T-cell (primary cell): ENCODE measurements around the gene C3AR1. TPM values are rescaled to one million over a fixed set of nuclear protein-coding genes. Genes with fewer than 3 reads are reported as not detected.

Experiments used
- ATAC-seq, 4 experiments: fragments of 200-7000 bp in 3 of 4; fragments of 150-1000 bp in 1 of 4; cut with Tn5 transposase; replicated peaks in 1 of 4; 1 replicate in 3 of 4; 2 replicates in 1 of 4; pipeline ENCODE4 v1.10.0; 2021; ENCODE audit warnings: moderate library complexity in 3 of 4, mild to moderate bottlenecking in 2 of 4, moderate number of reproducible peaks in 1 of 4
- CTCF ChIA-PET, 2 donors: fragments of 300-600 bp; sonication (Branson Sonifier 250); formaldehyde crosslinking; loops; one replicate each; lab custom pipeline; 2022; ENCODE audit warnings: antibody characterized with exemption in 2 of 2; lab: Charles Lee
- POLR2A ChIA-PET, 2 donors: fragments of 300-600 bp; sonication (Branson Sonifier 250); formaldehyde crosslinking; loops; one replicate each; lab custom pipeline; 2022; ENCODE audit warnings: antibody characterized with exemption in 2 of 2; lab: Charles Lee
- DNase-seq, 35 experiments: peaks; one replicate each; pipeline versions ENCODE4 v3.0.0 to v3.0.0-alpha.2; 2013 to 2023
- H3K27ac ChIP-seq: one replicate; pipeline ENCODE4 v1.5.1; 2013; ENCODE audit warnings: low read length
- H3K27me3 ChIP-seq, 2 experiments: replicated peaks in 1 of 2; 1 replicate in 1 of 2; 2 replicates in 1 of 2; pipeline versions ENCODE4 v1.6.1 to v1.7.0; 2013; ENCODE audit warnings: low read length in 1 of 2, mixed read lengths in 1 of 2; ENCODE audit not compliant: control insufficient read depth in 2 of 2, insufficient read depth in 2 of 2; ENCODE audit errors: extremely low read depth in 1 of 2
- H3K36me3 ChIP-seq, 2 donors: 1 replicate in 1 of 2; 2 replicates in 1 of 2; pipeline versions ENCODE4 v1.6.1 to v1.7.0; 2013; ENCODE audit warnings: low read length in 1 of 2; ENCODE audit not compliant: control insufficient read depth in 2 of 2, insufficient read depth in 1 of 2; ENCODE audit errors: extremely low read depth in 1 of 2
- H3K4me1 ChIP-seq, 2 experiments: 1 replicate in 1 of 2; 2 replicates in 1 of 2; pipeline versions ENCODE4 v1.6.1 to v1.7.0; 2013; ENCODE audit warnings: low read length in 2 of 2, mixed read lengths in 1 of 2; ENCODE audit not compliant: insufficient read depth in 2 of 2, control insufficient read depth in 1 of 2; ENCODE audit errors: extremely low read depth in 1 of 2
- H3K4me3 ChIP-seq, 2 donors: 1 replicate in 1 of 2; 2 replicates in 1 of 2; pipeline versions ENCODE4 v1.5.1 to v1.7.0; 2013; ENCODE audit warnings: mild to moderate bottlenecking in 2 of 2, low read length in 1 of 2, moderate library complexity in 1 of 2; ENCODE audit not compliant: control insufficient read depth in 1 of 2; ENCODE audit errors: extremely low read depth in 1 of 2
- H3K9me3 ChIP-seq: 2 replicates; pipeline ENCODE4 v1.7.0; 2013
- H3K27ac Mint-ChIP-seq, 2 donors: one replicate each; pipeline ENCODE4 v1.8.0; 2020 to 2021; ENCODE audit warnings: mild to moderate bottlenecking in 2 of 2, mixed read lengths in 2 of 2
- H3K27me3 Mint-ChIP-seq, 2 donors: one replicate each; pipeline ENCODE4 v1.8.0; 2021 to 2022; ENCODE audit warnings: mixed read lengths in 2 of 2
- H3K36me3 Mint-ChIP-seq: one replicate; pipeline ENCODE4 v1.8.0; 2021; ENCODE audit warnings: mixed read lengths
- H3K4me1 Mint-ChIP-seq, 3 donors: one replicate each; pipeline ENCODE4 v1.8.0; 2020 to 2022; ENCODE audit warnings: mixed read lengths in 3 of 3, mild to moderate bottlenecking in 1 of 3
- H3K4me3 Mint-ChIP-seq, 3 donors: one replicate each; pipeline ENCODE4 v1.8.0; 2020 to 2022; ENCODE audit warnings: mild to moderate bottlenecking in 3 of 3, mixed read lengths in 3 of 3, moderate library complexity in 3 of 3
- H3K9me3 Mint-ChIP-seq, 3 donors: one replicate each; pipeline ENCODE4 v1.8.0; 2020 to 2022; ENCODE audit warnings: mixed read lengths in 3 of 3
- WGBS: methylation state at CpG from one replicate; pipeline ENCODE4 v1.1.5; 2013; ENCODE audit warnings: missing lambda C conversion rate; ENCODE audit not compliant: insufficient coverage; 5-methylcytosine and 5-hydroxymethylcytosine counted together
- total RNA-seq, 35 experiments: library from RNA in 6 of 35; stranded (reverse) in 6 of 35; fragments of 120-200 nt in 1 of 35; gene quantifications; one replicate each; pipeline versions ENCODE4 v1.2.1 to v1.2.4 and lab custom pipeline; 2013 to 2026

Gene C3AR1
- total RNA-seq, 5 donors from 2014 or later (not counting 1 experiment from before 2014, with no cell fraction given) = 0.68 to 5.1 (median 2.4) TPM

DNA sequence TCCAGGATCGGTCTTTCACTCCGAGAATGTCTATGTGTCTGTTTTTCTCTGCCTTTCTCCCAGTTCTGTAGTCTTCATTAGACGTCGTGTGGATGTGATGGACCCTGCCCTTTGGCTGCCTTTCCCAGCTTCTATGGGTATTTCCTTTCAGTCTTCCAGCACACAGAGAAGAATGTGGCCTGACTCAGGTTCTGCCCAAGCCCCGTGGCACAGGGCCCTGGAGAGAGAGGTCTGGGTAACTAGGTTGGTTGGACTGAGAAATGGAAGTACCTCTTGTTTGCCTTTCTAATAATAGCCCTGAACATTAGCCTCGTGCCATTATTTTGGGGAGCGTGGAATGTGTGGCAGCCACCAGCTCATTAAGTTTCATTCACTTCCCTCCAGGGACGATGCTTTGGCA is 29.8 kb downstream of the C3AR1 start:
- no peaks in the 10 kb centered on the region for H3K9me3 ChIP-seq
- Mint-ChIP-seq H3K27me3 (no peaks in the 10 kb centered on the region), H3K9me3 (no peaks in the 10 kb centered on the region), H3K4me3 (peak overlapping the region; percentile 21 to 88 (median 39)), H3K27ac (peak overlapping the region; percentile 60 to 68), H3K36me3 (peaks cover 10% of the 10 kb centered on the region), H3K4me1 (peaks cover 69 to 74% (median 72%) of the 10 kb centered on the region in 3 donors)
- H3K27ac ChIP-seq = peak overlapping the region; percentile 14
- ATAC-seq = no peak
- no peak for DNase-seq
- peaks cover 4 to 23% of the 10 kb centered on the region in 2 donors for H3K36me3 ChIP-seq
- H3K4me1 ChIP-seq = peaks cover 31 to 70% of the 10 kb centered on the region in 2 experiments
- POLR2A ChIA-PET = interaction anchor here (0.6 to 1.1 kb wide), 3 partner anchors 9 to 100 kb away, joined by 3 to 8 read pairs (median 3); partner anchors contain the start of gene SLC2A3 (in 1 of the 2)
- 70% methylated on average over 2 of the region's 8 CpGs for WGBS
- CTCF ChIA-PET = interaction anchor here in 1 of 2 donors (1.0 to 1.6 kb wide), 2 partner anchors 12 to 42 kb away, joined by 3 to 9 read pairs; no protein-coding TSS in a partner anchor
- no peaks in the 10 kb centered on the region for H3K27me3 ChIP-seq
- H3K4me3 ChIP-seq = no peak overlapping the region

DNA sequence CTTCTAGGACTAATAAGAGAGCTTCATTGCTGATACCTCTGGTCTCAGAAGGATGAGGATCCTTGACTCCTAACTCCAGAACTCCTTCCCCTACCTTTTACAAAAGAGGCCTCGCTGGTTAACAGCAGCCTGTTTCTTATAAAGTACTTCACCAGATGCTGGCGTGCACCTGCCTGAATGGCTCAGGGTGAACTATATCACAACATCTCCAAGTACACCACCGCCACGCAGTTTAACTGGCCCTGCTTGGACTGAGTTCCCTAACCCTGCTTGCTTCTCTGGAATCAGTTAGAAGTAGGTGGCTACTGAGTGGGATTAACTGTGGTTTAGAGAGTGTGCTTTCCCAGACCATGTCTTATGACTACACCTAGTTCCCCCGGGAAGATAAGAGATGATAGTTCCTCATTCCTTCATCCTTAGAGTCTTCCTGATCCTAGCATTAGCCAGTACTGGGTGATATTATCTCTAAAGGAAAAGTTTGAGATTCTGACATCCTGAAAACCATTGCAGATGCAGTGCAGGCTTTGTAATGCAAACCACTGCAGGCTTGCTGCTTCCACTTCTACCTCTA is 30.6 kb downstream of the C3AR1 start:
- ChIA-PET CTCF (interaction anchor here (0.6 to 3.4 kb wide), 5 partner anchors 10 to 99 kb away, joined by 3 to 11 read pairs (median 4); partner anchors contain the start of gene SLC2A3 (in 1 of the 2)), POLR2A (interaction anchor here in 1 of 2 donors (0.6 to 1.1 kb wide), 2 partner anchors 31 to 99 kb away, joined by 3 to 8 read pairs; partner anchors contain the start of gene SLC2A3)
- peak overlapping the region in 2 of 3 donors; percentile 88 to 93 for H3K4me3 Mint-ChIP-seq
- no peaks in the 10 kb centered on the region for H3K9me3 ChIP-seq
- no peaks in the 10 kb centered on the region for H3K27me3 Mint-ChIP-seq
- 100% methylated on average over 1 of the region's 5 CpGs for WGBS
- no peaks in the 10 kb centered on the region for H3K9me3 Mint-ChIP-seq
- H3K36me3 Mint-ChIP-seq = peaks cover 5% of the 10 kb centered on the region
- DNase-seq (no peak), ATAC-seq (no peak)
- H3K4me1 ChIP-seq = peaks cover 31 to 73% of the 10 kb centered on the region in 2 experiments
- peak overlapping the region; percentile 83 for H3K27ac ChIP-seq
- peaks cover 70 to 73% (median 71%) of the 10 kb centered on the region in 3 donors for H3K4me1 Mint-ChIP-seq
- H3K27me3 ChIP-seq = no peaks in the 10 kb centered on the region
- H3K4me3 ChIP-seq = no peak overlapping the region
- H3K36me3 ChIP-seq = peaks cover 3 to 16% of the 10 kb centered on the region in 2 donors
- H3K27ac Mint-ChIP-seq = peak overlapping the region; percentile 68 to 70

DNA sequence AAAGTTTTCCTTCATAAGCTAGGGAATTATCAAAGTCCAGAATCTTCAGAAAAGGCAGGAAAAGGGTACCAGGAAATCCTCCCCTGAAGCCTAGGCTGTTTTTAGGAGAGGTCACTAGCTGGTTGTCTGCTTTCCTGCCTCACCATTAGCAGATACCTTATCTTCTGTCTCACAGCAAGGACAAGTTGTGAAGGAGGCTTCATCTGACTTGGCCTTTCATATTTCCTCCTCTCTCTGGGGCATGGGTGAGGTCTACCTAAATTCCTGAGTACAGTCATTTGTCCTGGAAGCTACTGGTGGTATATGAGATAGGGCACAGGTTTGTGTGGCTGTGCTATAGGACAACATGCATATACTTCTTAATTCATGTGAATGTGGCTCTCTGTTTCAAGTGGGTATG is 31.4 kb downstream of the C3AR1 start:
- H3K27me3 ChIP-seq = no peaks in the 10 kb centered on the region
- no peaks in the 10 kb centered on the region for H3K27me3 Mint-ChIP-seq
- ChIA-PET CTCF (interaction anchor here (1.0 to 3.4 kb wide), 6 partner anchors 10 to 102 kb away, joined by 3 to 12 read pairs (median 6); no protein-coding TSS in a partner anchor), POLR2A (no interaction called here)
- ATAC-seq (no peak), DNase-seq (no peak)
- H3K27ac ChIP-seq = peak overlapping the region; percentile 83
- H3K4me1 ChIP-seq = peaks cover 31 to 73% of the 10 kb centered on the region in 2 experiments
- peak overlapping the region; percentile 84 to 93 (median 88) for H3K4me3 Mint-ChIP-seq
- H3K36me3 Mint-ChIP-seq = peaks cover 2% of the 10 kb centered on the region
- no peaks in the 10 kb centered on the region for H3K9me3 Mint-ChIP-seq
- no peaks in the 10 kb centered on the region for H3K9me3 ChIP-seq
- H3K4me3 ChIP-seq = peak overlapping the region in 1 of 2 donors; percentile 82
- H3K36me3 ChIP-seq = peaks cover 0 to 9% of the 10 kb centered on the region in 2 donors
- peaks cover 68 to 72% (median 69%) of the 10 kb centered on the region in 3 donors for H3K4me1 Mint-ChIP-seq
- H3K27ac Mint-ChIP-seq = peak overlapping the region; percentile 68 to 70

DNA sequence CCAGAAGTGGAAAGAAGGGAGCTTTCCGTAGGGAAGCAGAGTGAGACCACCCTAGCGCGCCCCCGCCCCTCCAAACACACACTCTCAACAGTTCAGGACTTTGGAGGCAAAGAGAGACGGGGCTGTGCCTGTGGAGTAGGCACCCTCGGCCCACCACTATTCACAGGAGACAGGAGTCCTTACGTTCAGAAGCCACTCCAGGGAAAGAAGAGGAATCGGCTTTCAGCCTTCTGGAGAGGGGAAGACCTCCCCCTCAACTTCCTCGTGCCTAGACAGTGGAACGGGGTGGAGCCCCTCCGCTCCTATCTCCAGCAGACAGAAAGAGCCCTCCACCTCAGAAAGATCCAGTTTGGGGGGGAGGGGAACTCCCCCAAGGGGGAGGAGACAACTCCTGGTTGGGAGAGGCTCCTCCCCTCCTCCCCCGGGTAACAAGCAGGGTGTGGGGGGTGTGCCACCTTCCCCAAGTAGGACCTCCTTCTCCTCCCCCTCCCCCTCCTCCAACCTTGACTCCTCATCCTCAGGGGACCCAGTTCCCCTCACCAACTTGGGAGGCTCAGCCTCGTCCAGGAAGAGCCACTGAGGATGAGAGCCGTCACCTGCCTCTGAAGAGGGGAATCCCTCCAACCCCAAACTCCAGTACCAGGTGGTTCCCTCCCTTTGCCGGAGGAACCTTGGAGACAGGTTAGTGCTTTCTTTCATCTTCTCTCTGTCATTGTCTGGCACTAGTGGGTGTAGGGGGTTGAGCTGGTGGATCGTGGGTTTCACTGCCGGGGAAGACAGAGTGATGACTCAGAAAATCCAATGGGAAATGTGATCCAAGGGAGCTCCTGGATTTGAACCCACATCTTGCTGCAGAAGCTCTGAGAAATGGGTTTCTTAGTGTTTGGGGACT is 32.8 kb downstream of the C3AR1 start:
- peak overlapping the region; percentile 81 to 82 for H3K4me3 ChIP-seq
- peak; percentile 2 to 26 (median 8) for ATAC-seq
- H3K27ac ChIP-seq = peak overlapping the region; percentile 83
- no peaks in the 10 kb centered on the region for H3K9me3 ChIP-seq
- Mint-ChIP-seq H3K27me3 (no peaks in the 10 kb centered on the region), H3K9me3 (no peaks in the 10 kb centered on the region), H3K4me3 (peak overlapping the region; percentile 84 to 93 (median 88)), H3K36me3 (no peaks in the 10 kb centered on the region), H3K27ac (peak overlapping the region; percentile 68 to 70), H3K4me1 (peaks cover 54 to 58% (median 55%) of the 10 kb centered on the region in 3 donors)
- peaks cover 25 to 67% of the 10 kb centered on the region in 2 experiments for H3K4me1 ChIP-seq
- peak in 13 of 35 experiments; percentile 12 to 67 (median 30) for DNase-seq
- 8% methylated on average over 4 of the region's 17 CpGs for WGBS
- H3K36me3 ChIP-seq = peaks cover 0 to 3% of the 10 kb centered on the region in 2 donors
- H3K27me3 ChIP-seq = no peaks in the 10 kb centered on the region
- POLR2A ChIA-PET = interaction anchor here in 1 of 2 donors (0.6 kb wide), 2 partner anchors 12 to 139 kb away, joined by 3 read pairs; no protein-coding TSS in a partner anchor
- CTCF ChIA-PET = interaction anchor here (0.6 to 3.4 kb wide), 6 partner anchors 11 to 101 kb away, joined by 3 to 12 read pairs (median 6); no protein-coding TSS in a partner anchor

DNA sequence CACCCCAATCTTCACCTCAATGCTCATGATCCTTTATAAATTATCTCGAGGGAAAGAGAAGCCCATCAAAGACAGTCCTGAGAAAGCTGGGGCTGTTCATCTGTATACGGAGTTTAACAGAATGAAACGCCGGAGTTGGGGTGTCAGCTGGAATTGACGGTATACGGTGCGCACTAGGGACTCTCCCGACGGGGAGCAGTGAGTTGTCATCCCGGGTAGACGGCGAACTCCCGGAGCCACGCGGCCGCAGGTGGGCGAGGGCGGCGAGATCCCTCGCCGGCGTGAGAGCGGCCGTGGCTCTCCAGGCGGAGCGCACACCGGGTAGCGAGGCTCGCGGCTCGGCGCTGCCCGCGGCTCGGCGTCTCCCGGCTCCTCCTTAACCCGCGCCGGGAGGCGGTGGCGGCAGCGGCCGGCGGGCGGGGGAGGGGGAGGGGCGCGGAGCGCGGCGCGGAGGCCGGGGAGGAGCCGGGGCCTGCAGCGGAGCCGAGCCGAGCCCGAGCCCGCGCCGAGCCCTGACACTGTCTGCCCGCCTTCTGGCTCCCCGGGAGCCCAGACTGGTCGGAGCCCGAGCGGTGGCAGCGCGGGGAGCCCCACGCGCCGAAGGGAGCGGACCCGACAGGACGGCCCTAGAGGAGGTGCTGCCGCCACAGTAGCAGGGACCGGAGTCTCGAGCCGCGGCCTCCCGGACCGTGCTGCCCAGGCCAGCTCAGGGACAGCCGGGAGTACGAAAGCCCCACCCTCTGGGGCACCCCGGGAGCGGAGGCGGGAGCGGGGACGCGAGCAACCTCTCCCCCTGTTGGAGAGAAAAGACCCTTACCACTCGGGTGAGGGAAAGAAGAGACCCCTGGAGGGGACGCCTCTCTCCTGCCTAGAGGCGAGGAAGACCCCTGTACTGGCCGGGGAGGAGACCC is 33.7 kb downstream of the C3AR1 start, which contains the start of gene FOXJ2:
Gene FOXJ2, plus strand, starts transcription at position 475 of the 911 bp plus-strand sequence. CDS start 7,117 bp downstream, outside the sequence.
- CTCF ChIA-PET = interaction anchor here (0.5 to 3.4 kb wide), 6 partner anchors 8 to 170 kb away, joined by 3 to 12 read pairs (median 4); no protein-coding TSS in a partner anchor
- peak within 1 kb of the TSS; percentile 84 to 93 (median 88) for H3K4me3 Mint-ChIP-seq
- H3K4me1 Mint-ChIP-seq = peaks cover 45 to 54% (median 50%) of the 10 kb centered on the region in 3 donors
- POLR2A ChIA-PET = no interaction called here
- no peaks in the 10 kb centered on the region for H3K9me3 Mint-ChIP-seq
- ATAC-seq = peak; percentile 81 to 91 (median 90)
- peak within 1 kb of the TSS; percentile 81 to 82 for H3K4me3 ChIP-seq
- peak within 1 kb of the TSS; percentile 83 for H3K27ac ChIP-seq
- H3K4me1 ChIP-seq = peaks cover 16 to 60% of the 10 kb centered on the region in 2 experiments
- no peaks in the 10 kb centered on the region for H3K9me3 ChIP-seq
- WGBS = 1% methylated on average over 79 of the region's 93 CpGs
- H3K36me3 Mint-ChIP-seq = no peaks in the 10 kb centered on the region
- no peaks in the 10 kb centered on the region for H3K27me3 Mint-ChIP-seq
- DNase-seq = peak; percentile 60 to 88 (median 76)
- peak within 1 kb of the TSS; percentile 89 to 91 for H3K27ac Mint-ChIP-seq
- peaks cover 0 to 3% of the 10 kb centered on the region in 2 donors for H3K36me3 ChIP-seq
- no peaks in the 10 kb centered on the region for H3K27me3 ChIP-seq
